ENCODE results near the gene SPOCK1.

SPOCK1 gene

GRCh38 chr5:137156180-137156579, 342.9 kb downstream of the SPOCK1 start:
- H3K27ac Mint-ChIP-seq = no peak overlapping the region
- no peaks in the 10 kb centered on the region for H3K27me3 Mint-ChIP-seq
- peaks cover 4% of the 10 kb centered on the region for H3K9me3 Mint-ChIP-seq
- H3K36me3 Mint-ChIP-seq = no peaks in the 10 kb centered on the region
- H3K4me1 Mint-ChIP-seq = no peaks in the 10 kb centered on the region
- no peak for ATAC-seq
- H3K4me3 Mint-ChIP-seq = no peak overlapping the region

- Mint-ChIP-seq H3K9me3 (peaks cover 4% of the 10 kb centered on the region), H3K27ac (no peak overlapping the region), H3K4me3 (no peak overlapping the region), H3K4me1 (no peaks in the 10 kb centered on the region), H3K27me3 (no peaks in the 10 kb centered on the region), H3K36me3 (no peaks in the 10 kb centered on the region)
- ATAC-seq = no peak
Observed at GRCh38 chr5:137155261-137156000, 343.7 kb downstream of the SPOCK1 start.

GRCh38 chr5:137152616-137153015, 346.5 kb downstream of the SPOCK1 start:
- Mint-ChIP-seq H3K36me3 (no peaks in the 10 kb centered on the region), H3K9me3 (no peaks in the 10 kb centered on the region), H3K27me3 (no peaks in the 10 kb centered on the region), H3K4me3 (no peak overlapping the region), H3K27ac (no peak overlapping the region), H3K4me1 (peaks cover 6% of the 10 kb centered on the region)
- no peak for ATAC-seq

GRCh38 chr5:137148655-137149054, 350.5 kb downstream of the SPOCK1 start:
- no peak for ATAC-seq
- H3K27me3 Mint-ChIP-seq = no peaks in the 10 kb centered on the region
- no peak overlapping the region for H3K27ac Mint-ChIP-seq
- no peaks in the 10 kb centered on the region for H3K36me3 Mint-ChIP-seq
- H3K9me3 Mint-ChIP-seq = no peaks in the 10 kb centered on the region
- no peak overlapping the region for H3K4me3 Mint-ChIP-seq
- peaks cover 6% of the 10 kb centered on the region for H3K4me1 Mint-ChIP-seq

- no peak overlapping the region for H3K27ac Mint-ChIP-seq
- no peak overlapping the region for H3K4me3 Mint-ChIP-seq
- H3K27me3 Mint-ChIP-seq = no peaks in the 10 kb centered on the region
- H3K36me3 Mint-ChIP-seq = no peaks in the 10 kb centered on the region
- H3K9me3 Mint-ChIP-seq = no peaks in the 10 kb centered on the region
- peaks cover 6% of the 10 kb centered on the region for H3K4me1 Mint-ChIP-seq
- no peak for ATAC-seq
Observed at GRCh38 chr5:137148159-137148558, 351.0 kb downstream of the SPOCK1 start.

GRCh38 chr5:137147346-137147745, 351.8 kb downstream of the SPOCK1 start:
- ATAC-seq = no peak
- no peaks in the 10 kb centered on the region for H3K36me3 Mint-ChIP-seq
- H3K9me3 Mint-ChIP-seq = no peaks in the 10 kb centered on the region
- no peaks in the 10 kb centered on the region for H3K27me3 Mint-ChIP-seq
- H3K27ac Mint-ChIP-seq = no peak overlapping the region
- H3K4me1 Mint-ChIP-seq = peaks cover 6% of the 10 kb centered on the region
- H3K4me3 Mint-ChIP-seq = no peak overlapping the region

GRCh38 chr5:137146402-137146890, 352.7 kb downstream of the SPOCK1 start:
- Mint-ChIP-seq H3K4me1 (peaks cover 6% of the 10 kb centered on the region), H3K9me3 (no peaks in the 10 kb centered on the region), H3K27ac (no peak overlapping the region), H3K27me3 (no peaks in the 10 kb centered on the region), H3K4me3 (no peak overlapping the region), H3K36me3 (no peaks in the 10 kb centered on the region)
- ATAC-seq = no peak

GRCh38 chr5:137145721-137146120, 353.4 kb downstream of the SPOCK1 start:
- Mint-ChIP-seq H3K4me1 (peaks cover 6% of the 10 kb centered on the region), H3K27ac (no peak overlapping the region), H3K9me3 (no peaks in the 10 kb centered on the region), H3K36me3 (no peaks in the 10 kb centered on the region), H3K4me3 (no peak overlapping the region), H3K27me3 (no peaks in the 10 kb centered on the region)
- no peak for ATAC-seq

- no peak for ATAC-seq
- H3K36me3 Mint-ChIP-seq = no peaks in the 10 kb centered on the region
Observed at GRCh38 chr5:137144656-137145055, 354.5 kb downstream of the SPOCK1 start.

GRCh38 chr5:137142764-137143605, 356.1 kb downstream of the SPOCK1 start:
- H3K4me1 Mint-ChIP-seq = peaks cover 2% of the 10 kb centered on the region
- H3K9me3 Mint-ChIP-seq = no peaks in the 10 kb centered on the region
- ATAC-seq = peak; percentile 51
- no peaks in the 10 kb centered on the region for H3K27me3 Mint-ChIP-seq
- no peak overlapping the region for H3K27ac Mint-ChIP-seq
- H3K4me3 Mint-ChIP-seq = no peak overlapping the region
- H3K36me3 Mint-ChIP-seq = no peaks in the 10 kb centered on the region

More at GRCh38 chr5:137144656-137145055, 354.5 kb downstream of the SPOCK1 start:
- Mint-ChIP-seq H3K27me3 (no peaks in the 10 kb centered on the region), H3K4me3 (no peak overlapping the region), H3K27ac (no peak overlapping the region), H3K9me3 (no peaks in the 10 kb centered on the region), H3K4me1 (peaks cover 6% of the 10 kb centered on the region)

GRCh38 chr5:137142346-137142745, 356.8 kb downstream of the SPOCK1 start:
- ATAC-seq = no peak
- Mint-ChIP-seq H3K4me3 (no peak overlapping the region), H3K27ac (no peak overlapping the region), H3K9me3 (no peaks in the 10 kb centered on the region), H3K27me3 (no peaks in the 10 kb centered on the region), H3K4me1 (no peaks in the 10 kb centered on the region), H3K36me3 (no peaks in the 10 kb centered on the region)

- H3K4me1 Mint-ChIP-seq = no peaks in the 10 kb centered on the region
Observed at GRCh38 chr5:137141779-137142178, 357.3 kb downstream of the SPOCK1 start.

GRCh38 chr5:137136991-137137632, 362.0 kb downstream of the SPOCK1 start:
- Mint-ChIP-seq H3K36me3 (no peaks in the 10 kb centered on the region), H3K27ac (no peak overlapping the region), H3K9me3 (no peaks in the 10 kb centered on the region), H3K4me1 (no peaks in the 10 kb centered on the region), H3K4me3 (no peak overlapping the region), H3K27me3 (no peaks in the 10 kb centered on the region)
- no peak for ATAC-seq

More at GRCh38 chr5:137141779-137142178, 357.3 kb downstream of the SPOCK1 start:
- no peak for ATAC-seq
- no peaks in the 10 kb centered on the region for H3K36me3 Mint-ChIP-seq
- H3K27me3 Mint-ChIP-seq = no peaks in the 10 kb centered on the region
- H3K9me3 Mint-ChIP-seq = no peaks in the 10 kb centered on the region
- H3K27ac Mint-ChIP-seq = no peak overlapping the region
- no peak overlapping the region for H3K4me3 Mint-ChIP-seq

GRCh38 chr5:137134920-137135532, 364.1 kb downstream of the SPOCK1 start:
- H3K4me1 Mint-ChIP-seq = no peaks in the 10 kb centered on the region

More at GRCh38 chr5:137134920-137135532, 364.1 kb downstream of the SPOCK1 start:
- no peak overlapping the region for H3K4me3 Mint-ChIP-seq
- no peaks in the 10 kb centered on the region for H3K9me3 Mint-ChIP-seq
- H3K36me3 Mint-ChIP-seq = no peaks in the 10 kb centered on the region
- H3K27me3 Mint-ChIP-seq = no peaks in the 10 kb centered on the region
- ATAC-seq = no peak
- H3K27ac Mint-ChIP-seq = no peak overlapping the region
